NCI-H2196 treated with DMSO at 0.1 percent for 48 hours (cell line): ENCODE data around the gene PRR9.
"Not testable (repeated sequence)": the region's sequence is repeated elsewhere in the genome, so short reads cannot be mapped to it uniquely, and the experiment has no call there.

Source experiments
- DNase-seq: peaks from one replicate; lab custom pipeline; 2025; ENCODE audit not compliant: unreplicated experiment; lab: John Stamatoyannopoulos, UW

Gene PRR9, protein sequence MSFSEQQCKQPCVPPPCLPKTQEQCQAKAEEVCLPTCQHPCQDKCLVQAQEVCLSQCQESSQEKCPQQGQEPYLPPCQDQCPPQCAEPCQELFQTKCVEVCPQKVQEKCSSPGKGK

DNA sequence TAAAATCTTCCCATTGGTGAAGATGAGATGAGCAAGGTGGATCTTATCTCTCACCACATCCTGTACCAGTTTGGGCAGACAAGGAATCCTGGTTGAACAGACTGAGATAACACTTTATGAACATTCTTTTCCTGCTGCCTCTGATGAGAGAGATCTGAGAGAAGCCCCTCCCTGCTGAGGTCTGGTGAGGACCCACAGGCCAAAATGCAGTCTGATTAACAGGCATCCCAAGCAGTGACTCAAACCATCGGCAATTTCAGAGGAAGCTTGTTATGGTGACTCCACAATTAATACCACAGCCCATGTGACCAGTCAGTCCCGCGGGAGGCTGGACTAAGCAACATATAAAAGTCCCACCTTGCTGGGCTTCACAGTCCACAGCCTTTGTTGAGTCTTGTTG is at the start of gene PRR9:
TSS of gene PRR9 (plus strand) at position 373 of the 400 bp plus-strand sequence. CDS start 561 bp downstream, outside the sequence.
- no peak for DNase-seq

DNA sequence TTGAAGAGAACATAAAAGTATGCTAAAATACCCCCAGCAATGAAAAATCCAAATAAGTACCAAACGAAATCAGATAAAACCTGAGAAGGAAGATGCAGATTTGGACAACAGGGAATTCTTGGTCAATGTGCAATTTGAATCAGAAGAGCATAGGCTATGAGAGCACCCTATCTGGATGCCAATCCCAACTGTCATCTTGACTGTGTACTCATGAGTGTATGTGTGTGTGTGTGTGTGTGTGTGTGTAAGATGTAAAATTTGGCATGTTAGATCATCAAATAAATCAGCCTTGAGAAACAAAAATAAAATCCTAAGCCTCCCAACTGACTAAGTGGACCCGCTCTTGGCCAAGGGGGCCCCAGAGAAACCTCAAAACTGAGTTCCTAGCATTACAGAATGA is 48.7 kb upstream of the PRR9 start:
- no peak for DNase-seq

DNA sequence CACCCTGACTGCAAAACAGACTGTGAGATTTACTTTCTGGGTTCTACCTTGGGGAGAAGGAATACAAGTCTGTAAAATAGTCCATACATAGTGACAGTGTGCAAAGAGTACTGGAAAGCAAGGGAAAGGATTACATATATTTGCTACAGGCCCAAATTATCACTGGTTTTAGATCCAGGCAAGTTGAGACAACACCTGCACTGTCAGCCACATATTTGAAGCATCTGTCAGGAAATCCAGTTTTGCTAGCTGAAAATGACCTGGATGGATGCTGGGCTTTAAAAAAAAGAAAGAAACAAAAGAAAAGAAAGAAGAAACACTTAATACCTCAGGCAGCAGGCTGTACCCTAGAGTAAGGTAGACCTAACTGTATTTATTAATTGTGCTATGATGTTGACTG is 42.8 kb upstream of the PRR9 start:
- DNase-seq = no peak

DNA sequence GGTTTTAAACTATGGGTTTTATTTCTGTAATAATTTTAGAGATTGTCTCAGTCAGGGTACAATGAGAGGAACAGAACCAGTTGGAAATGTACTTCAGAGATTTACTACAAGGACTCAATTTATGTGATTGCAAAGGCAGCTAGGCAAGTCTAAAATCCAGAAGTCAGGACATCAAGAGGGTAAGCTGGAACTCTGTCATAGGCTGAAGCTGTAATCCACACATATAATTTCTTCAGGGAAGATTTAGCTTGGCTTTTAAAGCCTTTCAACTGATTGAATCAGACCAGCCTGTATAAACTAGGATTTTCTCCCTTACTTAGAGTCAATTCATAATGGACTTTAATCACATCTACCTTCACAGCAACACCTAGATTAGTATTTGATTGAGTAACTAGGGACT is 38.5 kb upstream of the PRR9 start:
- DNase-seq = no peak

DNA sequence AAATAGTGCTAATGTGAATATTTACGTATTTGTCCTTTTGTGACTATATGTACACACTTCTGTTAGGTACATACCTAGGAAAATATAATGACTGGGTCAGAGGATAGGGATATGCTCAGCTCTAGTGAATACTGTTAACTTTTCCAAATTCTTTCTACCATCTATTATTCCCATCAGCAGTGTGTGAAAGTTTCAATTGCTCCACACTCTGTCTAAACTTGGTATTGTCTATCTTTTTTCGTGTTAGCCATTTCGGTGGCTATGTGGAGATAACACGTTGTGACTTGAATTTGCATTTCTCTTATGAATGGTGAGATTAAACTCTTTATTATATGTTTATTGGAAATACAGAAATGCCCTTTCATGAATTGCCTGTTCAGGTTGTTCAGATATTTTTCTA is 36.8 kb upstream of the PRR9 start:
- no peak for DNase-seq

DNA sequence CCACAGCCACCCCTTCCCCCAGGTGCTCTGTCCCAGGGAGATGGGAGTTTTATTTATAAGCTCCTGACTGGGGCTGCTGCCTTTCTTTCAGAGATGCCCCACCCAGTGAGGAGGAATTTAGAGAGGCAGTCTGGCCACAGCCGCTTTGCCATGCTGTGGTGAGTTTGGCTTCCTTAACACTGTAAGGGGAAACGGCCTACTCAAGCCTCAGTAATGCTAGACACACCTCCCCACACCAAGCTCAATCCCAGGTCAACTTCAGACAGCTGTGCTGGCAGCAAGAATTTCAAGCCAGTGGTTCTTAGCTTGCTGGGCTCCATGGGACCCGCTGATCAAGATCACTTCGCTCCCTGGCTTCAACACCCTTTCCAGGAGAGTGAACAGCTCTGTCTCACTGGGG is 29.1 kb upstream of the PRR9 start:
- not testable (repeated sequence) for DNase-seq

DNA sequence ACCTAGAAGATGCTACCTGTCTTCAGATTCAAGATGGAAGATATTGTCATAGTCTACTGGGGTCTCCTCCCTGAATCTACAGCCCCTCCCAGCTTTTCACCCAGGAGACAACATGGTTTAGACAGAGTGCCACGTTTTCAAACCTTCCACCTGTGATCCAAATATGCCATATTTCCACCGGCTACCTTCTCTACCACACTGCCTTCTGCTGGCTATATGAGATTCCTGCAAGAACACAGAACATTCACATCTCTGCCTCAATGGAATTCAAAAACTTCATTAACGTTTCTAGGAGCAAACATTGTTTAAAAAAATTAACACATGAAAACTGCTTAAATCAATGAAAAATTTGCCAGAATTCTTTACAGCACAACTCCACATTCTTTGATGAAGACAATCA is 27.0 kb upstream of the PRR9 start:
- DNase-seq = no peak

DNA sequence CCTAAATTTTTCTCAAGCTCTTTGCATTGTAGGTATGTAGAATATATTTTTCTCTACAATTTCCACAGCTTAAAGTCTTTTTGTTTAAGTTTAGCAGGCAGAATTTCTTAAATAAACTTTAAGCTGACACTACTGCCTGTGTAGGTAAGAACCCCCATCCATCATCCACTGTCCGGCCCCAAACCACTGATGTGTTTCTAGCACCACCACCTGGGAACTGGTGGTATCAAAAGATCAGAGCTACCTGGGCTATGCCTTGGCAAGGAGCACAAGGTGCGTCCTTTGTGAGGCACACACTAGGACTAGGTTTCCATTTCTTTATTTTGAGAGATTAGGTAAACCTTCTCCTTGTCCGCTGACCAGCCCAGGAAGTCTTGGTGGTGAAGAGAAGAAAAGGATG is 24.7 kb upstream of the PRR9 start:
- DNase-seq = no peak

DNA sequence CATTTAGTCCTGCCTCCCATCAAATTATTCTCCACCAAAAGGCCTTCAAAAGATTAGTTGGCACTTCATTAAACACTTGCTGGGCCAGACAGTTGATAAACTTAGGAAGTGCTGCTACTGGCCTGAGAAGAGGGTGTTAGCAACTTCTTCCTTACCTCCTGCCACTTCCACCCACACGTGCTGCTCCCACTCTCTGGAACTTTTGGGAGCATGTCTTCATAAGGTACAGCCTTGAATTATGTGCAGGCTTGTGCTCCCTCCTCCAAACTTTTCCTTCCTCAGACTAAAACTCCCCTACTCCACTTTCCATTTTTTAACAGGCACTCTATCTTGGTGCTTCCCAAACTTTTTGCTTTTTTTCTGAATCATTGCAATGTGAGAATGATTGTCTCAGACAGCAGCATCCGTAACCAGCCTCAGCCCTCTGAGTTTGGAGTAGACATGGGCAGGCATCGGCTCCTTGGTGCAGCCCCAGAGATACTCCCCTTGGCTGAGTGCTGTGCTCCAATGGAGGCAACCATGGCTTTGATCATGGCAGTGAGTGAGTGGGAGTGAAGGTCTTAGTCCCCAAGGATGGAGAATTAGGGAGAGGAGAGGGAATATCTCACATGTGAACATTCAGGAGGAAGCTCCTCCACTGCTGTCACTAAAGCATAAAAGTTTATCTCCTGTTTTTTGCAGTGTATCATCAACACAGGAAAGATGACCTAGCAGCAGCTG is 22.9 kb upstream of the PRR9 start:
- no peak for DNase-seq

DNA sequence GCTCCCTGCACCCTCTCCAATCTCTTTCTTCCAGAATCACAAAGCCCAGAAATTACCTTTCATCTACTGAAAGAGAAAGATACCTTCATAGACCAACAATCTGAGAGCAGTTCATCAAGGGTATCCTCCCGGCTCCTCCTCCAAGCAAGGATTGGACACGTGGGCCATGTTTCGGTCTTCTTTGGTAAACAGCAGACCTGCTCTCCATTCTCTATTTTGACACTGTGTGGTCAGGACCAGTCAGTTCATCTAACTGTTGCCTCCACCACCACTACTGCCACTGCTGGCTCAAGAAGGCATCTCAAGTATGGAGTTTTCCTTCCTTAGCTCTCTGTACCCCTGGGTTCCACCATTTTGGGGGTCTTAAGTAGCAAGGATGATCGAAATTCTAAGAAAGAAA is 22.2 kb upstream of the PRR9 start:
- no peak for DNase-seq

DNA sequence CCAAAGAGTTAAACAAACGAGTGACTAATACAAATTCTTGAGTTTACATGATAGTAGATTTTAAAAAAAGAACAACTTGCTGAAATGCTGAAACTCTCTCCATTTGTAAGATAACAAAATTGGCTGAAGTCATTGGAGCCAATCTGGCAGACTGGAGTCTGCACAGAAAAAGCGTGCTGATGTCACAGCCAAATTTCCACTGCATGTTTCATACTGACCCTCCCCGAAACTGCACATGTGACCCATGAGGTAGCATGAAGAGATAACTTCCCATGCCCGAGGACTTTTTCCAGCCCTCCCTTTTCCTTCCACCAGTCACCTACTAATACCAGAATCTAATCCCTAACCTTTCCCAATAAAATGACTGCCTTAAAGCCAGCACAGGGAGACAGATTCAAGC is 15.4 kb upstream of the PRR9 start:
- DNase-seq = no peak

DNA sequence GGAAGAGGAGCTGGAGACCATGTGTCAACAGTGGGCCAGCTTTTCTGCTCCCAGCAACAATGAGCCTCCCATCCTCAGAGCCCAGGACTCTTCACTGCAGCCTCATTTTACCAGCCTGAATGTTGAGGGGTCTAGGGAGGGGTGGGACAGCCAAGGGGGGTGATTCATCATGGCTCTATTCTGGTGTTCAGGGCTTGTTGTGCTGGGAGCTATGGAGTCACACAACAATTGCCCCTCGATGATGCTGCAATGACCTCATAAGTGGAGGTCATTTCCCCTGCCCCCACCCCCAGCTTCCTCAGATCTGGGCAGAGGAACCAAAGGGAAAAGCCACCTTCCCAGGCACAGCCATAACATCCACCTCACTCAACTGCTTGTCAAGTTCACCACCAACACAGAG is 14.3 kb upstream of the PRR9 start, which contains the start of gene LELP1:
TSS of gene LELP1 (plus strand) at position 301 of the 400 bp plus-strand sequence. CDS start 1,278 bp downstream, outside the sequence.
- DNase-seq = no peak

DNA sequence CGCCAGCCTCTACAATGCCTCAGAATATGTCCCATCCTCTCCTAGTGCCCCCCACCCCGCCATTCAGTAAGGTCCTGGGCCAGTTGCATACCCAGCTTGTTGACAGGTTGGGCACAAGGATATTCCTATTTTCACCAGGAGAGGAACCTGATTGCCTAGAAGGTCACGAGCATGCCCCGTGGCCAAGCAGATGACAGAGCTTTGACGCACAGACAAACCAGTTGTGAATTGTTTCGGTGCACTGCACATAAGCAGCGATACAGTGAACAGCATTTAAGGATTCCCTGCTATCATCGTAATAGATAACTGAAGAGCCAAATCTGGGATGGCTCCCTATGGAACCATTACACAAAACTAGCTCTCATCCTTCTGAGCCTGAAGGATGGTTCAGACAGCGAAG is 10.8 kb upstream of the PRR9 start:
- DNase-seq = no peak

DNA sequence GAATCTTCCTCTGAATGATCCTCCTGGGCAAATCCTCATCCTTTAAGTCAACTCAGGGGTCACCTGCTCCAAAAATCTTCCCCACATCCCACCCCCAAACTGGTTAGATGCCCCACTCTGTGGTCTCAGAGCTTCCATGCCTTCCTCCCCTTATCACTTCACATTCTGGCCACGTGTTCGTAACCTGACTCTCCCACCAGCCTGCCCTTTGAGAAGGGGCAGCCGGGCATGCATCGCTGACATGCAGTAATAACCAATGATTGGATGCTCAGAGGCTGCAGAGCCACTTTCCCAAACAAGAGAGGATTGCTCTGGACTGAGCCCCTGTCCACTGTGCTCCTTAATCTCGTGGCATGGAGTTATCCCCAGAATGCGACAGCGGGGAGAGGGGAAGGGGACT is 7.2 kb upstream of the PRR9 start:
- no peak for DNase-seq

DNA sequence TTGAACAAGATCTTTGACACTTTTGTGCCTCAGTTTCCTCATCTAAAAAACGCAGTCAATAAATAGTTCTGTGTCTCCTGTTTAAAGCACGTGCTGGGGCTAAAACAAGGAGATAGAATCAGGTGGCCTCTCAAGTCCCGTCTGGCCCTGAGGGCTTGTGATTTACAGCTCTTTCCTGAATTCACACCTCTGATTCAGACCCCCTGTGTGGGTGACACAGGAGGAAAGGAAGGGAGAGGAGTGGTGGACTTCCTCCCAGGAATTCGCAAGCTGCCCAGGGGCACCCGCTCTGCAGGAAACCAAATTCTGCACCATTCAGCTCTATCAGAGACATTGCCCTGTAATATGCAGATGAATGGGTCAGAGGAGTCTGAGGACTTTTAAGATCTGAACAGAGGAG is 5.2 kb upstream of the PRR9 start:
- no peak for DNase-seq

DNA sequence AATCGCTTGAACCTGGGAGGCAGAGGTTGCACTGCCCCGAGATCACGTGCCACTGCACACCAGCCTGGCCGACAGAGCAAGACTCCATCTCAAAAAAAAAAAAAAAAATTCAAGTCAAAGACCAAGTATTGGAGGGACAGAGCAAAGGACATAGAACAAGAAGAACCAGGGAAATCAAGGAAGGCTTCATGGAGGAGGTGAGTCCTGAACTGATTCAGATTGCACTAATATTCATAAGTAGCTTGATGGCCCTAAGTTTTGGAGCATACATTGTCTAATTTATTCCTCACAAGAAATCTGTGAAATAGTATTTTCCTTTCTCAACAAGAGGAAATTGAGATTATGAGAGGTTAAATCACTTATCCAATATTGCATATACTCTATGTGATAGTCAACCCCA is 3.9 kb upstream of the PRR9 start:
- DNase-seq = no peak

DNA sequence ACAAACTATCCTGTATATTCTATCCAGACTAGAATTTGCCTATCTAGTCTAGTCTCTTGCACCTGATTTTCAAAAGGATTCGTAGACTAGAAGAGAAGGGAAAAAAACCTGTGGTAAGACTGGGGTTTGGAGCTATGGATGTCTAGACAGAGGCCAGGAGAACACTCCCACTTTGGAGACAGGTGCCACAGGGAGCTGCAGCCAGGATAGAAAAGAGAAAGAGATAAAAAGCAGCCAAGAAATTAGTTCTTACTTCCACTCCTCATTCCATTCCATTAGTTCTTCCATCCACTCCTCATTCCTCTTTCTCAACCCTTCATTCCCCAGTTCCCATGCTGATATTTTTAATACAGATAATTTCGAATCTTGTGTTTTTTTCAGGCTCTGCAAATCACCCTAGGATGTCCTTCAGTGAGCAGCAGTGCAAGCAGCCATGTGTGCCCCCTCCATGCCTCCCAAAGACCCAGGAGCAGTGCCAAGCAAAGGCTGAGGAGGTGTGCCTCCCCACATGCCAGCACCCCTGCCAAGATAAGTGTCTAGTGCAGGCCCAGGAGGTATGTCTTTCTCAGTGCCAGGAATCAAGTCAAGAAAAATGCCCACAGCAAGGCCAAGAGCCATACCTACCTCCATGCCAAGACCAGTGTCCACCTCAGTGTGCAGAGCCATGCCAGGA is 496 bp downstream of the PRR9 start:
- no peak for DNase-seq

DNA sequence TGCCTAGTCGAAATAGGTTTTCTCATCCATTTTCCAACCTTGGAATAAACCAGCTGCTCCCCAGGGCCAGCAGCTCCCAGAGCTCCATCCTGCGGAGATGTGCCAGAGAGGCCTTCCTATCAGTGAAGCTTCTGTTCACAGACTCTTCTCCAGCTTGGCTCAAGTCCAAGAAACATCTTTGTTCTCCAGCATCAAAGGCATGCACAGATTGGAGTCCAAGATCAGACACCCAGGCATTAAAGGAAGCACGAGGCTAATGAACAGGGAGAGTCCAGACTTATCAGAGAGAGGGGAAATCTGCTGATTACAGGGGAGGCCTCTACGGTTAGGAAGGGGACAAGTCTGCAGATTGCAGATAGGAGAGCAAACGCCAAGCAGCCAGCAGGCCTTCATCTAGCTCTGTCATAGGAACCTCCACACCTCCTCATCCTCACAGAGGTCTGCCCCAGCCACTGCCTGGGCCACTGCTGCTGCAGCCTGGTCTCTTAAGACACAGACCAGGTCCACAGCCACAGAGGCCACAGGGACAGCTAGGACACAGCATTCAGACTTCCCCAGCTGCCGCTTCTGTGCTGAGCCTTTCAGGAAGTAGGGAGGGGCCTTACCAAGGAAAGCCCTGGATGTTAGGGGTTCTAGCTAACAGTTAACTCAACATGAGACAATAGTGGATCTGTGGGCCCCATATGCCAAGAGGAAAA is 3.4 kb downstream of the PRR9 start:
- no peak for DNase-seq

DNA sequence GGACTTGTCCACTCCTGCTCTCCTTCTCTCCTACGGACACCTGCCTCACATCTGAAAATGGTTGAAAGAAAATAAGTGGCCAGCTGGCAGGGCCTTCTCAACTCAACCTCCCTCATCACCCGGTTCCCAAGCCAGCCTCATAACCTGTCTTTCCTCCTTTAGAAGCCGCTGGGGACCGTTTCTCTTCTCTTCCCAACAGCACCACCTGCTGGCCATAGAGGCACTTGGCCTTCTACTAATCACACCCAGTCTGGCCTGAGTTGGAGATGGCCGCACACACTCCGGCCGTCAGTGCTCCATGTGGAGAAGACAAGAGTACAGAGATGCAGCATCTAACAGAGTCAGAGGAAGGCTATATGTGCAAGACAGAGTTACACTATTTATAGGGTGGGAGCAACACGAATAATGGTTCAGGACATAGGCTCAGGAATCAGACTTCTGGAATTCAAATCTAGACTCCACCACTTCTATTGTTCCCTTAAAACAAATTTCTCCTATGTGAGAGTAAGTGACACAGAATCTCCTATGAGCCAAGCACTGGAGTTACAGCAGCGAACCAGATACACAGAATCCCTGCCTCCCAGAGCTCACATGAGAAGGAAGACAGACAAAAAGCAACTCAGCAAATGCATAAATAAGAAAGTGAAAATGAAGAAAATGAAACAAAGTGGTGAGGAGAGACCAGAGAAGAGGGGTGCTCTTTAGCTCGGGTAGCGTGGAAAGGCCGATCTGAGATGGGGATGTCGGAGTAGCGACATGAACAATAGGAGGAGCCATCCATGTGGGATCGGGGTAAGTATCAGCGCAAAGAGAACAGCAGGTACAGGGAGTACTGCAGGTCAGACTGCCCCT is 5.9 kb downstream of the PRR9 start:
- peak; percentile 9 for DNase-seq

DNA sequence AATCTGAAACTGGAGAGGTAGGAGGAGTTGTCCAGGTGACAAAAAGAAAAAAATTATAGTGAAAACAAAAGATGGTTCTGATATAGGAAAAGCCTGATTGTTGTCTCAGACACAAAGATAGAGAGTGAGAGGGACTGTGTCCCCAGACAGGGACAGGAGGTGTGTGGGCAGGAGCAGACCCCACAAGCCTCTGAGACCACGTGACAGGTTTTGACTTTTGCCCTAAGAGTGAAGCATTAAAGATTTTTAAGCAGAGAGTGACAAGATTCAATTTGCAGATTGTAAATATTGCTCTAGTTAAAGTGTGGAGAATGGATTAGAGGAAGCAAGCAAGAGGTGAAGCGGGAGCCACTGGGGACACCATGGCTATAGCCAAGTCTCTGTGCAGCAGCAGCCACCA is 10.4 kb downstream of the PRR9 start:
- DNase-seq = no peak

DNA sequence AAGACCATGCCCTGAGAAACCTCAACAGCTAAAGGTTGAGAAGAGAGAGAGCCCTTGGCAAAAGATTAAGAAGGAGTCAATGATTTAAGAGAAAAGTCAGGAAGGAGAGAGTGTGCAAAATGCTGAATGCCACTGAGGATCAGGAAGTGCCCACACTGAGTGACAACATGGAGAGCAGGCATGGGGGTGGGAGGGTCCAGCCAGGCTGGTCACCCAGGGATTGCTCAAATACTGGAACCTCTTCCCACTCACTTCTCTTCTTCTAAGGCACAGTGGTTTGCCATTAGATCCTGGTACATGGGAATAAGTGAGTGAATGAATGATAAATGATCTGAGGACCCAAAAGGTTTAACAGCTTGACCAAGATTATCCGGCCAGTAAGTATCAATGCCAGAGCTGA is 11.1 kb downstream of the PRR9 start:
- DNase-seq = no peak
